NT2/D1 (cell line): Measurements from ENCODE around the gene PRR36.

ENCODE experiments used
- DNase-seq: peaks from one replicate; pipeline ENCODE4 v3.0.0-alpha.2; 2011; ENCODE audit warnings: low read depth, low spot score
- H3K27me3 ChIP-seq: 2 replicates; pipeline ENCODE4 v1.6.0; 2011; ENCODE audit warnings: mild to moderate bottlenecking; ENCODE audit not compliant: insufficient read length, insufficient read depth
- H3K36me3 ChIP-seq: 2 replicates; pipeline ENCODE4 v1.6.1; 2011; ENCODE audit warnings: mild to moderate bottlenecking, low read length, mixed read lengths; ENCODE audit not compliant: insufficient read depth, insufficient read length
- H3K4me1 ChIP-seq: 2 replicates; pipeline ENCODE4 v1.5.1; 2011; ENCODE audit not compliant: insufficient read depth, insufficient read length
- H3K4me3 ChIP-seq: 2 replicates; pipeline ENCODE4 v1.5.1; 2011; ENCODE audit warnings: low read depth; ENCODE audit not compliant: insufficient read length
- H3K9ac ChIP-seq: 2 replicates; pipeline ENCODE4 v1.6.0; 2011; ENCODE audit warnings: low read depth; ENCODE audit not compliant: insufficient read length
- H3K9me3 ChIP-seq: 2 replicates; pipeline ENCODE4 v1.5.1; 2011; ENCODE audit warnings: mild to moderate bottlenecking, low read length; ENCODE audit not compliant: insufficient read depth
- SUZ12 ChIP-seq: IDR thresholded peaks from 2 replicates; pipeline ENCODE4 v1.6.1; 2011; ENCODE audit not compliant: insufficient read length, insufficient read depth; ENCODE audit errors: extremely low read depth
- YY1 ChIP-seq: IDR thresholded peaks from 2 replicates; pipeline ENCODE4 v1.6.1; 2011; ENCODE audit not compliant: insufficient read length, insufficient read depth
- ZNF274 ChIP-seq: IDR thresholded peaks from 2 replicates; pipeline ENCODE4 v1.6.1; 2011; ENCODE audit warnings: mild to moderate bottlenecking, low read depth, low read length

PRR36 gene

GRCh38 chr19:7832009-7832408 lies 42.2 kb downstream of the PRR36 start:
- Histone ChIP-seq H3K4me1 (peaks cover 23% of the 10 kb centered on the region), H3K4me3 (no peak overlapping the region), H3K36me3 (no peaks in the 10 kb centered on the region), H3K9ac (peak overlapping the region; percentile 33), H3K9me3 (no peaks in the 10 kb centered on the region), H3K27me3 (peaks cover 12% of the 10 kb centered on the region)
- DNase-seq = no peak
- no peak for TF ChIP-seq ZNF274
- no peak for TF ChIP-seq YY1
- no peak for TF ChIP-seq SUZ12

- Histone ChIP-seq H3K4me3 (no peak overlapping the region), H3K36me3 (no peaks in the 10 kb centered on the region), H3K27me3 (peaks cover 12% of the 10 kb centered on the region), H3K9me3 (no peaks in the 10 kb centered on the region), H3K4me1 (peaks cover 23% of the 10 kb centered on the region), H3K9ac (peak overlapping the region; percentile 33)
- DNase-seq = no peak
- TF ChIP-seq SUZ12 (no peak), YY1 (no peak), ZNF274 (no peak)
These were observed 42.7 kb downstream of the PRR36 start for GRCh38 chr19:7831452-7831851.

GRCh38 chr19:7830823-7831222 lies 43.4 kb downstream of the PRR36 start:
- TF ChIP-seq ZNF274 (no peak), YY1 (no peak), SUZ12 (no peak)
- H3K4me1 ChIP-seq = peaks cover 23% of the 10 kb centered on the region

GRCh38 chr19:7830272-7830771 lies 43.9 kb downstream of the PRR36 start:
- Histone ChIP-seq H3K36me3 (no peaks in the 10 kb centered on the region), H3K9me3 (no peaks in the 10 kb centered on the region), H3K9ac (peak overlapping the region; percentile 61), H3K27me3 (peaks cover 12% of the 10 kb centered on the region), H3K4me3 (peak overlapping the region; percentile 59), H3K4me1 (peaks cover 23% of the 10 kb centered on the region)
- TF ChIP-seq ZNF274 = no peak
- TF ChIP-seq SUZ12 = no peak
- no peak for TF ChIP-seq YY1
- no peak for DNase-seq

More at GRCh38 chr19:7830823-7831222, 43.4 kb downstream of the PRR36 start:
- peaks cover 12% of the 10 kb centered on the region for H3K27me3 ChIP-seq
- no peaks in the 10 kb centered on the region for H3K9me3 ChIP-seq
- DNase-seq = no peak
- peak overlapping the region; percentile 61 for H3K9ac ChIP-seq
- no peaks in the 10 kb centered on the region for H3K36me3 ChIP-seq
- H3K4me3 ChIP-seq = peak overlapping the region; percentile 59

GRCh38 chr19:7829561-7830271 lies 44.5 kb downstream of the PRR36 start, which contains the start of gene EVI5L:
EVI5L (plus strand) TSS chr19:7830218; CDS start chr19:7846543, 16,325 bp downstream.
- Histone ChIP-seq H3K27me3 (peaks cover 12% of the 10 kb centered on the region), H3K4me1 (peaks cover 23% of the 10 kb centered on the region), H3K36me3 (no peaks in the 10 kb centered on the region), H3K9me3 (no peaks in the 10 kb centered on the region), H3K4me3 (peak within 1 kb of the TSS; percentile 59), H3K9ac (peak within 1 kb of the TSS; percentile 76)
- peak; percentile 99 for DNase-seq
- TF ChIP-seq ZNF274 (no peak), YY1 (no peak), SUZ12 (no peak)

- H3K9ac ChIP-seq = peak overlapping the region; percentile 76
- H3K27me3 ChIP-seq = peaks cover 12% of the 10 kb centered on the region
- no peaks in the 10 kb centered on the region for H3K9me3 ChIP-seq
- TF ChIP-seq SUZ12 (no peak), ZNF274 (no peak), YY1 (no peak)
- DNase-seq = no peak
- H3K36me3 ChIP-seq = no peaks in the 10 kb centered on the region
- H3K4me1 ChIP-seq = peaks cover 23% of the 10 kb centered on the region
- H3K4me3 ChIP-seq = peak overlapping the region; percentile 54
These were observed 45.0 kb downstream of the PRR36 start for GRCh38 chr19:7829166-7829520.

- no peak for DNase-seq
- no peaks in the 10 kb centered on the region for H3K36me3 ChIP-seq
- peaks cover 4% of the 10 kb centered on the region; the same call in 1 of the 2 replicates for H3K9me3 ChIP-seq
- peaks cover 9% of the 10 kb centered on the region for H3K27me3 ChIP-seq
- no peak overlapping the region for H3K9ac ChIP-seq
- H3K4me1 ChIP-seq = peaks cover under 1% of the 10 kb centered on the region
- TF ChIP-seq ZNF274 = no peak
- TF ChIP-seq YY1 = no peak
- TF ChIP-seq SUZ12 = no peak
- no peak overlapping the region for H3K4me3 ChIP-seq
These were observed 50.4 kb downstream of the PRR36 start for GRCh38 chr19:7823686-7824301.
